H1 (cell line): ENCODE data around the gene KCND1. TPM values are rescaled to one million over a fixed set of nuclear protein-coding genes. Genes with fewer than 3 reads are reported as not detected.

Experiments
- CTCF ChIA-PET: fragments of 300-600 bp; sonication (Branson Sonifier 250); formaldehyde crosslinking; loops from one replicate; lab custom pipeline; 2021; ENCODE audit not compliant: partially characterized antibody; lab: Charles Lee
- POLR2A ChIA-PET: fragments of 300-600 bp; sonication (Branson Sonifier 250); formaldehyde crosslinking; loops from one replicate; lab custom pipeline; 2021; ENCODE audit warnings: inconsistent platforms; ENCODE audit not compliant: partially characterized antibody; lab: Charles Lee
- DNase-seq, 2 experiments: peaks; one replicate each; pipeline versions ENCODE4 v3.0.0 to v3.0.0-alpha.2; 2010 to 2022; ENCODE audit warnings: low spot score in 2 of 2, low read depth in 1 of 2, mixed read lengths in 1 of 2
- FAIRE-seq: peaks from 2 replicates; lab custom pipeline; 2011; peaks lifted over from hg19 to GRCh38; lab: Jason Lieb, UNC
- H2AFZ ChIP-seq: 2 replicates; pipeline ENCODE4 v1.8.1; 2012; ENCODE audit warnings: low read length, inconsistent platforms
- H2AK5ac ChIP-seq: 2 replicates; pipeline ENCODE4 v1.6.1; 2013; ENCODE audit warnings: low read depth, low read length
- H2BK120ac ChIP-seq: replicated peaks from 2 replicates; pipeline ENCODE3; 2013; ENCODE audit warnings: low read depth, low read length, inconsistent platforms
- H2BK12ac ChIP-seq: 2 replicates; pipeline ENCODE4 v1.6.1; 2013; ENCODE audit warnings: low read depth, low read length
- H2BK15ac ChIP-seq: 2 replicates; pipeline ENCODE4 v1.6.1; 2013; ENCODE audit warnings: low read length
- H2BK20ac ChIP-seq: 2 replicates; pipeline ENCODE4 v1.6.1; 2013; ENCODE audit warnings: low read length
- H2BK5ac ChIP-seq: 2 replicates; pipeline ENCODE4 v1.6.1; 2013; ENCODE audit warnings: low read depth, low read length
- H3K14ac ChIP-seq: 2 replicates; pipeline ENCODE4 v1.6.1; 2013; ENCODE audit warnings: inconsistent platforms; ENCODE audit not compliant: insufficient read length
- H3K18ac ChIP-seq: 2 replicates; pipeline ENCODE4 v1.6.1; 2013; ENCODE audit warnings: low read length; ENCODE audit errors: extremely low read depth
- H3K23ac ChIP-seq: 2 replicates; pipeline ENCODE4 v1.6.1; 2013; ENCODE audit warnings: inconsistent platforms; ENCODE audit not compliant: insufficient read length
- H3K23me2 ChIP-seq: 2 replicates; pipeline ENCODE4 v1.6.1; 2013; ENCODE audit warnings: low read depth, low read length
- H3K27ac ChIP-seq: 2 replicates; pipeline ENCODE4 v1.6.1; 2011; ENCODE audit warnings: low read depth, low read length, inconsistent platforms
- H3K27me3 ChIP-seq, 4 experiments: replicated peaks in 1 of 4; 1 replicate in 1 of 4; 2 replicates in 3 of 4; pipeline versions ENCODE4 v1.6.1 to v1.8.1; 2011 to 2013; ENCODE audit warnings: low read length in 3 of 4, mild to moderate bottlenecking in 3 of 4, inconsistent platforms in 2 of 4, mixed read lengths in 2 of 4, moderate library complexity in 1 of 4; ENCODE audit not compliant: control insufficient read depth in 3 of 4, insufficient read depth in 3 of 4; ENCODE audit errors: extremely low read depth in 1 of 4
- H3K36me3 ChIP-seq, 4 experiments: 2 replicates each; pipeline versions ENCODE4 v1.6.1 to v1.8.1; 2011 to 2013; ENCODE audit warnings: mild to moderate bottlenecking in 4 of 4, low read length in 3 of 4, moderate library complexity in 2 of 4, control low read depth in 1 of 4, inconsistent platforms in 1 of 4; ENCODE audit not compliant: insufficient read depth in 4 of 4, control insufficient read depth in 2 of 4
- H3K4ac ChIP-seq: replicated peaks from 2 replicates; pipeline ENCODE3; 2013; ENCODE audit warnings: low read length, low read depth, mixed read lengths, inconsistent platforms; ENCODE audit not compliant: insufficient read length
- H3K4me1 ChIP-seq, 4 experiments: replicated peaks in 1 of 4; 1 replicate in 1 of 4; 2 replicates in 3 of 4; pipeline versions ENCODE4 v1.6.1 to v1.8.1; 2011 to 2013; ENCODE audit warnings: low read length in 3 of 4, inconsistent platforms in 2 of 4, mixed read lengths in 1 of 4; ENCODE audit not compliant: insufficient read depth in 4 of 4, control insufficient read depth in 3 of 4
- H3K4me2 ChIP-seq, 2 experiments: 2 replicates each; pipeline versions ENCODE4 v1.6.1 to v1.8.1; 2011 to 2013; ENCODE audit warnings: low read depth in 2 of 2, low read length in 2 of 2, control low read depth in 1 of 2, inconsistent platforms in 1 of 2, mild to moderate bottlenecking in 1 of 2; ENCODE audit not compliant: insufficient read depth in 1 of 2
- H3K4me3 ChIP-seq, 4 experiments: fragments of 200-600, 300-600 bp in 1 of 4; sonication (generic), shearing (Covaris generic), sonication (Bioruptor Twin) in 1 of 4; 2 replicates each; pipeline versions ENCODE4 v1.5.1 to v1.8.1; 2011 to 2016; ENCODE audit warnings: low read length in 4 of 4, low read depth in 3 of 4, control low read depth in 2 of 4, inconsistent platforms in 2 of 4, mild to moderate bottlenecking in 2 of 4, mixed read lengths in 1 of 4, moderate library complexity in 1 of 4; ENCODE audit not compliant: insufficient read depth in 2 of 4; ENCODE audit errors: extremely low read depth in 1 of 4
- H3K56ac ChIP-seq: replicated peaks from 2 replicates; pipeline ENCODE3; 2013; ENCODE audit warnings: low read depth, mild to moderate bottlenecking, mixed read lengths, low read length, inconsistent platforms; ENCODE audit not compliant: insufficient read length
- H3K79me1 ChIP-seq: 2 replicates; pipeline ENCODE4 v1.6.1; 2013; ENCODE audit warnings: low read depth, low read length, control low read depth
- H3K79me2 ChIP-seq, 2 experiments: 2 replicates each; pipeline versions ENCODE4 v1.6.1 to v1.8.1; 2012 to 2013; ENCODE audit warnings: low read length in 2 of 2, mild to moderate bottlenecking in 2 of 2, inconsistent platforms in 1 of 2; ENCODE audit not compliant: insufficient read depth in 2 of 2, control insufficient read depth in 1 of 2
- H3K9ac ChIP-seq, 4 experiments: replicated peaks in 1 of 4; 1 replicate in 1 of 4; 2 replicates in 3 of 4; pipeline versions ENCODE4 v1.6.1 to v1.8.1; 2011 to 2013; ENCODE audit warnings: low read depth in 3 of 4, low read length in 3 of 4, control low read depth in 2 of 4, mild to moderate bottlenecking in 2 of 4, moderate library complexity in 2 of 4, inconsistent platforms in 1 of 4; ENCODE audit errors: extremely low read depth in 1 of 4
- H3K9me3 ChIP-seq, 2 experiments: 2 replicates each; pipeline versions ENCODE4 v1.6.1 to v1.8.1; 2012 to 2013; ENCODE audit warnings: mild to moderate bottlenecking in 2 of 2, moderate library complexity in 2 of 2, control low read depth in 1 of 2, inconsistent platforms in 1 of 2, low read depth in 1 of 2, low read length in 1 of 2, mixed read lengths in 1 of 2; ENCODE audit not compliant: insufficient read depth in 2 of 2
- H4K20me1 ChIP-seq, 2 experiments: replicated peaks in 1 of 2; 2 replicates each; pipeline versions ENCODE3 to v1.8.1; 2011 to 2013; ENCODE audit warnings: inconsistent platforms in 2 of 2, low read length in 2 of 2, mild to moderate bottlenecking in 1 of 2; ENCODE audit not compliant: insufficient read depth in 2 of 2, control insufficient read depth in 1 of 2
- H4K5ac ChIP-seq: 2 replicates; pipeline ENCODE4 v1.6.1; 2013; ENCODE audit warnings: low read length, low read depth, mixed read lengths, inconsistent platforms; ENCODE audit not compliant: insufficient read length
- H4K8ac ChIP-seq: 2 replicates; pipeline ENCODE4 v1.8.0; 2013; ENCODE audit warnings: mild to moderate bottlenecking, moderate library complexity, low read length, inconsistent platforms; ENCODE audit not compliant: insufficient read depth; ENCODE audit errors: extremely low read depth
- H4K91ac ChIP-seq: replicated peaks from 2 replicates; pipeline ENCODE3; 2013; ENCODE audit warnings: low read length, mixed read lengths, inconsistent platforms; ENCODE audit not compliant: insufficient read length
- BACH1 ChIP-seq: IDR thresholded peaks from 2 replicates; pipeline ENCODE4 v1.6.1; 2012; ENCODE audit warnings: low read length, improper control_type of control experiment
- CTBP2 ChIP-seq: IDR thresholded peaks from 2 replicates; pipeline ENCODE4 v1.7.0; 2011; ENCODE audit warnings: borderline replicate concordance, mild to moderate bottlenecking, moderate library complexity, mixed read lengths, low read length; ENCODE audit not compliant: insufficient read depth, insufficient read length
- EP300 ChIP-seq, 2 experiments: IDR thresholded peaks; 1 replicate in 1 of 2; 2 replicates in 1 of 2; pipeline ENCODE4 v1.6.1; 2011 to 2012; ENCODE audit warnings: low read depth in 2 of 2, low read length in 2 of 2, mild to moderate bottlenecking in 2 of 2, borderline replicate concordance in 1 of 2, inconsistent platforms in 1 of 2, moderate library complexity in 1 of 2
- GTF2F1 ChIP-seq: IDR thresholded peaks from 2 replicates; pipeline ENCODE4 v1.6.1; 2012; ENCODE audit warnings: low read depth, low read length, improper control_type of control experiment, borderline replicate concordance
- HDAC2 ChIP-seq, 2 experiments: fragments of 300-600 bp in 1 of 2; sonication (generic) in 1 of 2; IDR thresholded peaks; 2 replicates each; pipeline ENCODE4 v1.6.1; 2011 to 2012; ENCODE audit warnings: low read depth in 2 of 2, low read length in 2 of 2, mild to moderate bottlenecking in 2 of 2, moderate library complexity in 2 of 2, borderline replicate concordance in 1 of 2, inconsistent platforms in 1 of 2
- KDM1A ChIP-seq: fragments of 200-600, 300-600 bp; sonication (generic); IDR thresholded peaks from 2 replicates; pipeline ENCODE4 v1.7.1; 2016; ENCODE audit warnings: mild to moderate bottlenecking, low read length, borderline replicate concordance
- KDM4A ChIP-seq: IDR thresholded peaks from one replicate; pipeline ENCODE4 v1.7.1; 2012; ENCODE audit warnings: low read depth, mild to moderate bottlenecking, moderate library complexity, low read length, inconsistent platforms; ENCODE audit not compliant: severe bottlenecking
- RFX5 ChIP-seq: IDR thresholded peaks from 2 replicates; pipeline ENCODE4 v1.6.1; 2011; ENCODE audit warnings: low read depth, low read length, improper control_type of control experiment, borderline replicate concordance
- RNF2 ChIP-seq: fragments of 200-900, 300-1000 bp; sonication (generic); IDR thresholded peaks from 2 replicates; pipeline ENCODE4 v1.7.1; 2016; ENCODE audit warnings: borderline replicate concordance, low read depth, mild to moderate bottlenecking, antibody characterized with exemption, low read length; ENCODE audit not compliant: poor library complexity, severe bottlenecking; ENCODE audit errors: missing control alignments
- SP1 ChIP-seq: IDR thresholded peaks from 2 replicates; pipeline ENCODE4 v1.6.1; 2011; ENCODE audit warnings: low read depth, low read length
- SUZ12 ChIP-seq: fragments of 200-600 bp; sonication (generic); IDR thresholded peaks from 2 replicates; pipeline ENCODE4 v1.6.1; 2012; ENCODE audit warnings: mild to moderate bottlenecking, inconsistent platforms, low read length, moderate library complexity, mixed read lengths
- ZNF274 ChIP-seq: IDR thresholded peaks from 2 replicates; pipeline ENCODE4 v1.7.0; 2012; ENCODE audit warnings: low read length, borderline replicate concordance; ENCODE audit errors: extremely low read depth
- WGBS, 2 experiments: shearing (Covaris generic) in 1 of 2; methylation state at CpG; one replicate each; pipeline versions ENCODE4 v1.1.6 to v1.1.7; 2013 to 2015; ENCODE audit warnings: low lambda C conversion rate in 2 of 2, mixed read lengths in 2 of 2, inconsistent platforms in 1 of 2, low coverage in 1 of 2, missing lambda C conversion rate in 1 of 2; ENCODE audit not compliant: insufficient replicate concordance in 2 of 2, insufficient coverage in 1 of 2, insufficient read length in 1 of 2; ENCODE audit errors: extremely low coverage in 1 of 2, missing lambda C conversion rate in 1 of 2; 5-methylcytosine and 5-hydroxymethylcytosine counted together
- polyA plus RNA-seq, 7 experiments: library from polyadenylated mRNA; depleted of rRNA in 3 of 7; stranded (reverse) in 5 of 7; unstranded in 2 of 7; fragments of >200 nt in 5 of 7; fragments of 200-250 nt in 2 of 7; gene quantifications; 1 replicate in 5 of 7; 2 replicates in 1 of 7; 4 replicates in 1 of 7; pipeline versions ENCODE4 v1.2.1 to v1.2.3, GENCODE V29; 2011 to 2013; ENCODE audit warnings: missing spikeins in 2 of 7, mixed read lengths in 2 of 7
- total RNA-seq: library from RNA; stranded (reverse); fragmentation: NEBNext Ultra II Directional; extraction: Animal tissue kit (Norgen Biotek cat#: 25700); gene quantifications from 2 replicates; pipeline ENCODE4 v1.2.1, GENCODE V29; 2021

KCND1 gene
- total and polyA plus RNA-seq, 2 of the 8 experiments (the other 6 are each of a cell fraction or from before 2014, with no cell fraction given) = 3.1 to 6.8 TPM

DNA sequence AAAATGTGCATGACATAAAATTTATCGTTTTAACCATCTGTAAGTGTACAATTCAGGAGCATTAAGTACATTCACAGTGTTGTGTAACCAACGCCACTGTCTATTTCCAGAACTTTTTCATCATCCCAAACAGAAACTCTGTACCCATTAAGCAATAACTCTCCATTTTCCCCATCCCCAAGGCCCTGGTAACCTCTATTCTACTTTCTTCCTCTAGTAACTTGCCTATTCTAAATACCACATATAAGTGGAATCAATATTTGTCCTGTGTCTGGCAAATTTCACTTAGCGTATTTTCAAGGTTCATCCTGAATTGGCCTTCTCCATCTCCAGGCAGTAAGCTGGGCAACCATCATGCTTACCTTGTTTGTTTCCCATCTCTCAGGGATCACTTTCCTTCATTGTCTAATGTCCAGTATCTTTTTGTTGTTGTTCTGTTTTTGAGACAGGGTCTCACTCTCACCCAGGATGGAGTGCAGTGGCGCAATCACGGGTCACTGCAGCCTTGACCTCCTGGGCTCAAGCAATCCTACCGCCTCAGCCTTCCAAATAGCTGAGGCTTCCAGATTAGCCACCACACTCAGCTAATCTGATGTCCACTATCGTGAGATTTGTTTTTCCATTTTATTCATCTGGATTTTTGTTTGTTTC is 48.1 kb upstream of the KCND1 start:
- 91% methylated on average over 7 of the region's 7 CpGs; no CpG with 5 or more reads in 1 of the 2 experiments for WGBS, 2 experiments
- TF ChIP-seq SUZ12 (no peak), BACH1 (no peak), EP300 (IDR thresholded peaks at IDR 0.05; ENCODE audit: borderline replicate concordance in 1 of 2, low read depth in 2 of 2, low read length in 2 of 2) (no peak), SP1 (no peak), KDM4A (no peak), KDM1A (no peak), CTBP2 (no peak), ZNF274 (no peak), RFX5 (no peak), HDAC2 (IDR thresholded peaks at IDR 0.05; ENCODE audit: borderline replicate concordance in 1 of 2, low read depth in 2 of 2, low read length in 2 of 2) (no peak), RNF2 (no peak), GTF2F1 (no peak)

More for the DNA sequence above, 48.1 kb upstream of the KCND1 start:
- no peak overlapping the region for H3K18ac ChIP-seq
- H2BK15ac ChIP-seq = no peak overlapping the region
- H3K36me3 ChIP-seq = peaks cover 0 to 3% (median 1%) of the 10 kb centered on the region in 4 experiments; a peak in 3 of 8 replicates
- no peak overlapping the region for H2BK5ac ChIP-seq
- no peaks in the 10 kb centered on the region for H3K4me1 ChIP-seq
- H3K9me3 ChIP-seq = no peaks in the 10 kb centered on the region
- H3K23me2 ChIP-seq = no peaks in the 10 kb centered on the region
- no peak overlapping the region for H3K56ac ChIP-seq
- ChIA-PET POLR2A (interaction anchor here (0.6 kb wide), 1 partner anchor 17 kb away, joined by 4 read pairs; the partner anchor contains the start of gene GRIPAP1), CTCF (no interaction called here)
- no peak overlapping the region for H2BK20ac ChIP-seq
- H3K4ac ChIP-seq = no peak overlapping the region
- no peak overlapping the region for H4K91ac ChIP-seq
- H2AK5ac ChIP-seq = no peak overlapping the region
- H3K14ac ChIP-seq = no peak overlapping the region
- no peak overlapping the region for H4K8ac ChIP-seq
- DNase-seq = no peak
- no peak overlapping the region for H3K23ac ChIP-seq
- no peak overlapping the region for H3K9ac ChIP-seq
- H4K5ac ChIP-seq = no peak overlapping the region
- H3K27me3 ChIP-seq = no peaks in the 10 kb centered on the region
- no peak overlapping the region for H2BK120ac ChIP-seq
- no peak overlapping the region for H3K4me2 ChIP-seq
- no peak overlapping the region for H3K27ac ChIP-seq
- no peak for FAIRE-seq
- H2BK12ac ChIP-seq = no peak overlapping the region
- no peaks in the 10 kb centered on the region for H3K79me1 ChIP-seq
- H3K79me2 ChIP-seq = no peaks in the 10 kb centered on the region
- H4K20me1 ChIP-seq = no peaks in the 10 kb centered on the region
- no peak overlapping the region for H2AFZ ChIP-seq
- no peak overlapping the region for H3K4me3 ChIP-seq
